Measurements from ENCODE around the gene CREB5.
"Not testable (repeated sequence)": the region's sequence is repeated elsewhere in the genome, so short reads cannot be mapped to it uniquely, and the experiment has no call there.

Gene CREB5

GRCh38 chr7:28759475-28759971 is 347.2 kb downstream of the CREB5 start:
- DNase-seq, result no peak

- no peak for DNase-seq
These were observed 349.2 kb downstream of the CREB5 start for GRCh38 chr7:28761505-28761904.

- DNase-seq, result no peak
These were observed 350.3 kb downstream of the CREB5 start for GRCh38 chr7:28762651-28763050.

GRCh38 chr7:28766359-28766758 is 354.0 kb downstream of the CREB5 start:
- DNase-seq, result no peak

DNA sequence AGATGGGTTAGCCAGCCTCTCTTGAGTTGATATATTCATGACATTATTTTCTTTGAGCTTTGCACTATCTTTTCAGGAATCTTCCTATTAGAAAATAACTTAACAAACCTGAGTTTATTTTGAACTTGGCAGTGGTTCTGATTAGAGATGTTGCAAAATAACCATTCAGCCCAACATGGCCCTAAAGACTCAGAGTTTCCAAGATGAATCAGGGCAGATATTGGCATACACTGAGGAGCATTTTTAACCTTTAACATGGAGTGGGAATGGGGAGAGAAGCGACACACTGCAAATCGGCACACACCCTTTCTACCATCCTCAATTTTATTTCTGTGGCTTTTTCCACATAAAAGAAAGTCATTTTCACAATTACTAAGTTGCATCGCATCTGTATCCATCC is 355.0 kb downstream of the CREB5 start:
- no peak for DNase-seq

DNA sequence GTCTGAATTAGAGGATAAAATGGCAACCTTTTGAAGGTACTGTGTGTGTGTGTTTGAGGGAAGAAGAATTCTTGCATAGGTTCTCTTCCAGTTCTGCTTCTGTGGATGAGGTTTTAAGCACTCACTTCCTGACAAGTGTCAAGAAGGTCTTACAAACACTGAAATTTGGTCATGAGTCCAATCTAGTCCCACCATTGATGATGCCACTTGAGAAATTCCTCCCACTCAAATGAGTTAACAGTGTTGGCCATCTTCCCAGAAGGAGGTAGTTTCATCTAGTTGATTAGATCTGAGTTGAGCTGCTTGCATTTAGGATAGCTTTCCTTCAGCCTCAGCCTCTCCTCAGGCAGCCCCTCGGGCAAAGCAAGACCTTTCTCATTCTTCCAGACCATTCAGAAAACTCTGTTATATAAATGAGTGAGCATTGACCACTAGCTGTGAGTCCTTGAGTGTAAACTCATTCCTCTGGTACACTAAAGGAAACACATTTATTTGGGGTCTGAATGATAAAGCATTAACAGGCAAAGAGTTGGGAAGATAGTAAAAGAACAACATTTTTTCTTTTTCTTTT is 356.3 kb downstream of the CREB5 start:
- no peak for DNase-seq

DNA sequence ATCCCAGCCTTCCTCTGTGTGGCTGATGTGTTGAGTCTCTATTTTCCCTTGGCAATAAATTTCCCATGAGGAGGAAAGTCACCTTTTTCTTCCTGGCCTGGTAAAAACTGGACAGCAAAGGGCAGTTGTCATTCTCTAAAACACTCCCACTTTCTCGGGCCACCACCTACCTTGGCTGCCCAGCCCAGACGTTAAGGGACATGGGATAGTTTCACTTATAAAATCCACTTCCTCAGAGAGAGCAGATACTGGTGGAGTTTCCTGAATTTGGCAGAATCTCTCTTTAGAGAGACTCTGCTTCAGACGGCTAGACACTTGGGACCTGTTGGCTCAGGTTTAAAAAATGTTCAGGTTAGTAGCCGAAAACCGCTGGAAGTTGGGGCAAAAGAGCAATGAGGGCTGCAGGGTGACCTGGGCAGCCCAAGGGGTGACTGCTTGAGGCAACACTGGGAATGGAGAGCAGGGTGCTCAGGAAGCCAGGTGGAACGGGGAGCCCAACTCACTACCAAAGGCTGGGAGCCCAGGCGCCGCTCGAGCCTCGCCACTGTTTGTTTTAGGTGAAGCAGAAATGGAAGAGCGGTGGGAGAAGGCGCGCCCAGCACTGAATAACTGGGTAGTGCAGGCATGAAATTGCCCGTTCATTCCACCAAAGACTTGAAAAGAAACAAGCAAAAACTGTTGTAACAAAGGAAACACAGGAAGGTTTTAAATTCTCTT is 359.7 kb downstream of the CREB5 start:
- DNase-seq, result no peak

- no peak for DNase-seq
These were observed 361.3 kb downstream of the CREB5 start for GRCh38 chr7:28773423-28774145.

DNA sequence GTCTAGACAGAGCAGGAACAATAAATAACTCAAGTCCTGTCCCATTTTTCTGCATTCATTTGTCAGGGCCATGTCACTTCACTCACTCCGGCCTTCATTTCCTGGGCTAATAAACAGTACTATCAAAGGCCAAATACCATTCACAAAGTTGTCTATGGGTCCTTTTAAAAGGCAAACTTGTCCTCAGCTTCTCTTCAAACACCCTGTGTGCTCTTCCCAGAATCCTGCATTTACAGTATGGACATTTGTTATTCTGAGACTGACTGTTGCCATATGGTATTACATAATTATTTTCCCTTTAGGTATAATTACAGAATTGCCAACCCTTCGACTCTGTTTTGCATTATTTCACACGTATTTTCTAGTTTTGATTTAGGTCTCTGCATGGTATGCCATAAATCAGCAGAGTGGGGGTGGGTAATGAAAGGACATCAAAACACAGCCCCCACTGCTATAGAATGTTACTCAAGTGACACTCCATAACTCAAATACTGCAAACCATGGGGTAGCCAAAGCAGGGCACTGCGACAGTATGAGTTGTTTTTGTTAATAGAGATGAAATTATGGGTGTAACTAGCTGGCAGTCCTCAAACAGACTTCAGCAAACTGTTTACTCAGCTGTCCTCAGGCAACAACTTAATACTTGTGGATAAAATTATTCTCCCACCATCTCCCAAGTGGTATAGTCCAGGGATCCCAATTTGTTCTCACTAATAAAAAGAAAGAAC is 362.1 kb downstream of the CREB5 start:
- DNase-seq, result no peak

- no peak for DNase-seq
These were observed 364.3 kb downstream of the CREB5 start for GRCh38 chr7:28776463-28777157.

- DNase-seq, result no peak
These were observed 366.5 kb downstream of the CREB5 start for GRCh38 chr7:28778786-28779185.

DNA sequence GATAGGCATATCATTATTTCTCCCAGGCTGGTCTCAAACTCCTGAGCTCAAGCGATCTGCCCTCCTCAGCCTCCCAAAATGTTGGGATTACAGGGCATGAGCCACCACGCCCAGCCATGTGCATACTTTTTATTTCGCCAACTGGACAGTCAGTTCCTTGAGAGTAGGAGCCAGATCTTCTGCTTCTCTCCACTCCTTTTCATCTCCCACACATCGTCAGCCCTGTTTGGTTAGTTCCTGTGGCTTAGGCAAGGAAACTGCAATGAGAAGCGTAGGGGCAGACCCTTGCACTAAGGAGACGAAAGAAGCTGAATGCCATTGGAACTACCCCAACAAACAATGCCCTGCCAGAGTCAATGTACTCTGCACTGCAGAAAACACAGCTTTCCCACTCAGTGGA is 367.6 kb downstream of the CREB5 start:
- no peak for DNase-seq

GRCh38 chr7:28782362-28782761 is 370.0 kb downstream of the CREB5 start:
- no peak for DNase-seq

- no peak for DNase-seq
These were observed 372.0 kb downstream of the CREB5 start for GRCh38 chr7:28784171-28784902.

GRCh38 chr7:28785041-28785995 is 373.0 kb downstream of the CREB5 start:
- DNase-seq, result no peak

- not testable (repeated sequence) for DNase-seq
These were observed 373.8 kb downstream of the CREB5 start for GRCh38 chr7:28786156-28786555.

DNA sequence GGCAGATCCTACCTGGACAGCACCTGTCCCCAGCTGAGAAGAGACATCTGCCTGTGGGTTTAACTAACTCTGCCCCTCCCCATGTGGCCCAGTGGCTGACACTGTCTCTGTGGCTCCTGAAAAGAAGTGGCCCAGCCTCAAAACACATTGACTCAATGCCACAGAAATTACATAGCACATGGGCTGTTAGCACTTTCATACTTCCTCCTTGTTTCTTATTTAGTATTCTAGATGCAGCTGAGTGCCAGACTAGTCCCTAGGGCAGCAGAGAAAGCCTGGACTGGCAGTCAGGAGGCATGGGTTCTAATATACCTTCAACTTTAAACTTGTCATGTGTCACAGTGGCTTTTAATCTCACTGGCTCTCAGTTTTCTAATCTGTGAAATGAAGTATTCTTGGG is 374.8 kb downstream of the CREB5 start:
- no peak for DNase-seq

- DNase-seq, result no peak
These were observed 378.1 kb downstream of the CREB5 start for GRCh38 chr7:28790467-28790866.

GRCh38 chr7:28792858-28793257 is 380.5 kb downstream of the CREB5 start:
- no peak for DNase-seq

DNA sequence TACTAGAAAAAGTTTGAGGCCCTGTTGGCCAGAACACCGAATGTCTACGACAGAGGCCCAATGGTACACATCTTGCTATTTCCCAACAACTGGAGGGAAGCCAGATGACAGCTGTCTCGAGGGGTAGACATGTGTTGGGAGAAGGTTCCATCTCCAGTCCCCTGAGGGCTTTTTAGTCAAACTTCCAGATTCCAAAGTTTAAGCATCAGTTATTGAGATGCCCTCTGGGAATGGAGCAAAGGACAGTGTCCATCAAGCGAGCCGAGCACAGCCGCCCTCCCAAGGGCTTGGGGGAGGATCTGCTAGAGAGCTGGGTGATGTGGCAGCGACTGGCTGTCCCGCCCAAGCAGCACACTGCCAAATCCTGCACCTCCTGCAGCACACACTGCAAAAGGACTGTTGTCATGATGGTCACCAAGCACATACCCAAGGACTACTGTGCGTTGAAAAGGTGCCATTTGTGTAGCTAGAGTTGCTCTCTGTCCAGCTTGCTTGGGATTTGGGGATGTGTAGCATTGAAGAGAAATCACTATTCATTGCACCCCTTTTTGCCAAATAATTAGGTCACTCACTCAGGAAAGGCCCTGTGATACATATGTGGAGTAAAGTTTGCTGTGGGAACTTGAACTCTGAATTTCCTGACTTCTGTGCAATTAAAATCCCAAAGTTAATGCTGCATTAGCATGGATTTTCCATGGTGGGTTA is 381.2 kb downstream of the CREB5 start:
- no peak for DNase-seq

Measured in hematopoietic multipotent progenitor cell treated with erythropoietin and hydrocortisone succinate and interleukin-3 and kit ligand, for 6 days (in vitro differentiated cells).